H4 (cell line): Measurements from ENCODE around the gene NR4A3. TPM values are rescaled to one million over a fixed set of nuclear protein-coding genes. Genes with fewer than 3 reads are reported as not detected.
"Not testable (repeated sequence)": the region's sequence is repeated elsewhere in the genome, so short reads cannot be mapped to it uniquely, and the experiment has no call there.

Experiments
- DNase-seq: peaks from one replicate; pipeline ENCODE4 v3.0.0-alpha.2; 2015; ENCODE audit warnings: low spot score
- total RNA-seq: library from RNA; depleted of rRNA; stranded (reverse); fragments of >200 nt; shearing (Covaris generic); gene quantifications from 2 replicates; pipeline ENCODE4 v1.2.3, GENCODE V29; 2014

Gene NR4A3
- total RNA-seq, 1 experiment from 2014 or later: 0.08 TPM

DNA sequence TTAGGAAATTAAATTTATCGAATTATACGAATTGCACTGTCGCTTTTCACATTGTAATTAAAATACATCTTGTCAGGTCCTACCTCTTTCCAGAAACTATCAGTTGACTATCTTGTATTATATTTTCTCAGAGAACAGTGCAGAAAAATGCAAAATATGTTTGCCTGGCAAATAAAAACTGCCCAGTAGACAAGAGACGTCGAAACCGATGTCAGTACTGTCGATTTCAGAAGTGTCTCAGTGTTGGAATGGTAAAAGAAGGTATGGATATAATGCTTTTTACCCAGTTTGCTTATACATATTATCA, 10.8 kb downstream of the NR4A3 start:
- DNase-seq: no peak

DNA sequence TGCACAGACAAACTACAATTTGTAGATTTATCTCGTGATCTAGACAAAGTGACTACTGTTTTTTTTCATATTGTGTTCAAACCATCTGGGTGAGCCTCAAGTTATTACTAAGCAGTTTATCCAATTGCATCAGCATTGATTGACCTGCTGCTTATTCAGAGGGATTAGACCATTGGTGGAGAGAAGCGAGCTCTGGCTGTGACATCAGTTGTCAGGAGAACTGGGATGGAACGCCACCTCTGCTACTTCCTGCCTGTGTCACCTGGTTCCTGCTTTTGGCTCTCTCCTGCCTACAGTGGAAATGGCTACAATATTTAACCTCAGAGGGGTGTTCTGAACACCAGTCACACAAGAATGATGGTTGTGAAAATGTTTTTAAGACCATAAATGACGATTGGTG, 12.1 kb downstream of the NR4A3 start:
- DNase-seq: no peak

DNA sequence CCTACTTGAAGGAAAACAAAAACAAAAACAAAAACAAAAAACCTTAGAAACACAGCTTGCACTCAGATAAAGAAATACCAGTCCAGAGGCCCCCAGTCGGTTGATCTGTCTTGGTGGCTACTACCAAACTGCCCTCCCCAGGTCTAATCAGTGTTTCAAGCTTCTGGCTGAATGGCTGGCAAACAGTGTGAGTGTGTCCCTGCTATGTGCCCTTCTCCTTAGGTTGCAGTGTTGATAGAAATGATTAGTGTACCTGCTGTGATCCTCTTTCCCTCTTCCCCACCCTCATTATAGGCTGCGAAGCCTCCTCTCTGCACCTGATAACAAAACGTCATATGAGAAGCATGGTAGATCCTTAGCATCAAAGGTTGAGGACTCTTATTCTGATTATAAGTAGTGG, 12.8 kb downstream of the NR4A3 start:
- no peak for DNase-seq

DNA sequence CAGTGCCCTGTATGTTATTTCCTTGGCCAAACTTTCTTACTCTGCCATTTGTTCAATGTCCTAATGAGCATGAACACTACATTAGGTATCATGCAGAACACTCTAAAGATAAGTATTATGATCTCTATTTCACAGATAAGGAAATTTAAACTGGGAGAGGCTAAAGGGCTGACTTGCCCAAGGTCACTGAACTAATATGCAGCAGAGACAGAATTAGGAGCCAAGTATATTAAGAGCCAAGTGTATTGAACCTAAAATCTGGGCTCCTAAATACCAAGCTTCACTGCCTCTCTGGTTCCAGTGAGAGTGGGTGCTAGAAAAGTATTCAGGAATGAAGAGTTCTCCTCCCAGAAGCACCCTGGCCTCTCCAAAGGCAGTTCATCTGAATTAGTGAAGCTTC, 13.5 kb downstream of the NR4A3 start:
- no peak for DNase-seq

DNA sequence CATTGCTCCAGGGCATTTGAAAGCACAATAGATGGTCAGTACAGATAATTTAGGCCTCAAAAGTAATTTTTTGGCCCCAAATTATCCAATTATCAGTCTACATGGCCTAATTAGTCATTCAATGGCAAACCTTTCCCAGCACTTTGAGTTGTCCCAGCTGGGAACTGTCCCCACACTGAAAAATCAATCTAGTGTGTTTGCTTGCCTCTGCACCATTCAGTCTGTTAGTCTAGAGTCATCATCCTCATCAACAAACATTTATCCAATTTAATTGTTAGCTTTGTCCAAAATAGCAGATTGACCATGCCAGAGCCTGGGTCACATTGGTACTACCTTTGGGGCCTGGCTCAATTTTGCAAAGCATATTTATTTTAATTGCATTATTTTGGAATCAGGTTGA, 13.9 kb downstream of the NR4A3 start:
- no peak for DNase-seq

DNA sequence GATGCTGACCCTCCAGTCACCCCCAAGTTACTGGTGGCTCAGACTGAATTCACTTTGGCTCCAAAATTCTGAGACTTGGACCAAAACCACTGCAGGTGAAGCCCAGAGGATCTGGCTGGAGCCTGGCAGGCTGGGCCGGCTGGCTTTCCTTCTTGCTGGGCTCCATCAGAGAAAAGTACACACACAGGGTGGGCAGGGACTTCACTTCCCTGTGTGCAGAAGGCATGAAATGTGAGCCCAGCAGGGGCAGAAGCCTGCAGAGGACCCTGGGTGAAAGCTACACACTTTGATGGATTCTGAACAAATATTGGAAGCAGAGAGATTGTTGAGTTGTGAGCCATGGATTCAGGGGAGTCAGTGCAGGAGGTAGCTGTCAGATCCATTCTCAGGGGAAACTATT, 18.4 kb downstream of the NR4A3 start:
- DNase-seq: no peak

DNA sequence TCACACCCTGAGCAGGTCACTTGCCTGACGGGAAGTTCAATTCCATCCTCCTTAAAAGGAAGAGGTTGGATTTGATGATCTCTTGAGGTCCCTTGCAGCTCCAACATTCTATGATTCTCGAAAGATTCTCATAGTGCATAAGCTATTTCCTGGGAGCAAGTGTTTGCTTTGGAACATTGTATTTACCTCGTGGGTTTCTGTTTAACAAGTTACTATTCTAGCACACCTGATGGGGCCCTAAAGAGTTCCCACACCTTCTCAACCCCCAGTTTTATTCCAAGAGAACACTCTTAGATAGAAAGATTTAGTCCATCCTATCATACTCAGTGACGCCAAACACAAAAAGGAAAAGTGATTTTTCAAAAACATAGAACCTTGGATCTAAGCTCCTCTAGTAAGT, 23.4 kb downstream of the NR4A3 start:
- no peak for DNase-seq

DNA sequence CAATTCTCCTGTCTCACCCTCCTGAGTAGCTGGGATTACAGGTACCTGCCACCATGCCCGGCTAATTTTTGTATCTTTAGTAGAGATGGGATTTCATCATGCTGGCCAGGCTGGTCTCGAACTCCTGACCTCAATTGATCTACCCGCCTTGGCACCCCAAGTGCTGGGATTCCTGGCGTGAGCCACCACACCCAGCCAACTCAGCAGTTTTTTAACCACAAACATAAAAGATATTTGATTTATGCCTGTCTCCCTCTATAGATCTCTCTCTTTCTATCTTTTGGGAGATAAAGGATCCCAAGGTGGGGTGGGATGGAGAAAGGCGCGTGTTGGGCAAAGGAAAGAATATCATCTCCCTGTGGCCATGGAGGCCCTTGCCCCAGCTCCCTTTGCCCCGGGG, 26.8 kb downstream of the NR4A3 start:
- DNase-seq: no peak

DNA sequence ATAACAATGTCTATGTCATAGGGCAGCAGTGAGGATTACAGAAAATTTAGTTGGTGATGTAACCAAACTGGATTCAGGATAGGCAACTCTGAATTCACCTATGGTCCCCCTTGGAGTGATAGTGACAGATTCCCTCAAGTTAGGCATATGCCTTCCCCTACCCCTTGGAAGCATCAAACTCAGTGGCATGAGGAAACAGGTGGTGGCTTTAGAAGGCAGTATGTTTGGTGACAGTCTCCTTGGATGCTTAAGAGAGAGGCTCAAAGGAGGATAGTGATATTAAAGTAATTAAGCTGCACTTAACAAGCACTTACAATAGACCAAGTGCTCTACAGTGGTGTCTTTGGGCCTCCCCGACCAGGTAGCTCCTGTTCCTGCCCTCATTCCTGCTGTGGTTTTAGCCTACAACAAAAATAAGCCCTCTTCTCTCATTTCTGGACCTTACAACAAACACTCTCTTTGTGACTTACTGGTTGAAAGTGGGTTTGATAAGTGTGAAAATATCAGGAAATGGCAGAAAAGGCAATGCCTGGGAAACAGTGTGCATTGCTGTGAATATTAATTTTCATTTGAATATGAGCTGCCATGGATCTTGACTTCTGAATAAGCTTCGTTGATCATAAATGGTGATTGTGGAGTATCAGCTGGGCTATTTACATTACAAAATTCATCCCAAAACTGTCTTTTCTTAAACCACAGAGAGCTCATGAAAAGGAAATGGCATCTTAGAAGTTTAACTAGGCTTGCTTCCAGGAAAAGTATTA, 29.2 kb downstream of the NR4A3 start:
- no peak for DNase-seq

DNA sequence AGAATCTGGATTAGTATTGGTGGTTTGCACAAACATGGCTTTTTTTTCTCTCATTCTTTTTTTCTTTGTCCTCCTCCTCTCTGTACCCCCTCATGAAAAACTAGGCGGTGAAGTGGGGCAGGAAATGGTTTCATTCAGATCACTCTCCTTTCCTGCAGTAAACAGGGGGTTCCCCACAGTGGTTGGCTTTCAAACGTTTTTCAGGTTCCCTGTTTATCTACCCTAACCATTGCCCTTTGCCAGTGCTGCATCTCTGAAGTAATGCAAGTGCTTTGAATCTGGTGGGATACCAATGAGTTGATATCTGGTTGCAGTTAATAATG, 29.8 kb downstream of the NR4A3 start:
- DNase-seq: no peak

DNA sequence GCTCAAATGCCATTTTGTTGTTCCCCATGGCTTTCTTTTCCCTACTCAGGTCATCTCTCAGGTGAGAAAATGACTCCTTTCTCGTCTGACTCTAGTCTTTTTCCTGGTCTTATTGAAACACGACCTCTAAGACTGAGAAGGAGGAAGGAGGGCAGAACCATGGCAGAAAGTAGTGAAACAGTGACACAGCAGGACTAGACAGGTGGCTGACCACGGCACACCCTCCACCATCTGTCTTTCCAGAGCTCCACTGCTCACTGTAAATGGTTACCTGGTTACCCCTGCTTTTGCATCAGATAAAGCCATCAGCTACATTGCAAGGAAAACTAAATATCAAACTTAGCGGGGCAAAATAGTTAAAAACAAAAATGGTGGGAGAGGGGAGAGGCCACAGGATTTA, 30.9 kb downstream of the NR4A3 start:
- no peak for DNase-seq

DNA sequence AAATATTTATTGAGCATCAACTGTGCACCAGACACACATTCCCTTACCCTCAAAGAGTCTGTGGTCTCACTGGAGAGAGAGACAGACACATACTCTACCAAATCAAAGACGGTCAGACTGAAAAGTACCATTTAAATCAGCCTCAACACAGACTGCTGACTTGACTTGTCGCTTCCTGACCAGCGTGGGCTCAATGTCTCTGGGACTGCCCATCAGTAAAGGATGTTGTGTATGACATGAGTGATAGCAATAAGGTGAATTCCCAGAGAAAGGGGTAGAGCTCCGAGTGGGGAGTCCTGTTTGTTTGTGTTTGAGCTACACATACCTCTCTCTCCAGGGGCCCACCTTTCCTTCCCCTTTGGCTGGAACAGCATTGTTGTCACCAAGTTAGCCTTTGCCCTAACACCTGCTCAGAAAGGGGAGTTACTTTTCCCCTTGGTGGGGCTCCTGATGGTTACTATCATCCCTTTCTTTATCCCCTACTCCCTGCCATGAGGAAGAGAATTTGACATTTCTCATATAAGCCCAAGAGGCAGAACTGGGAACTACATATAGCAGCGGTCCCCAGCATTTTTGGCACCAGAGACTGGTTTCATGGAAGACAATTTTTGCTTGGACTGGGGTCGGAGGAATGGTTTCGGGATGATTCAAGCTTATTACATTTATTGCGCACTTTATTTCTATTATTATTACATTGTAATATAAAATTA, 33.9 kb downstream of the NR4A3 start:
- no peak for DNase-seq

DNA sequence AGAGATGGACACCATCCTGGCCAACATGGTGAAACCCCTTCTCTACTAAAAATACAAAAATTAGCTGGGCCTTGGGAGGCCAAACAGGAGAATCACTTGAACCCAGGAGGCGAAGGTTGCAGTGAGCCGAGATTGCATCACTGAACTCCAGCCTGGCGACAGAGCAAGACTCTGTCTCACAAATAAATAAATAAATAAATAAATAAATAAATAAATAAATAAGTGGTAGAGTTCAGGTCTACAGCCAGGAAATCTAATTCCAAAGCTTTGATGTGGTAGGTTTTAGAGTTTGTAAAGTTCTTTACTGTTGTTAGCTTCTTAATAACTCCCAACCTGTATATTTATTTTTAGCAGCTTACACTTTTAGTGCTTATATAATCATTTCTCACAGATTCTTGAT, 35.9 kb downstream of the NR4A3 start:
- not testable (repeated sequence) for DNase-seq

DNA sequence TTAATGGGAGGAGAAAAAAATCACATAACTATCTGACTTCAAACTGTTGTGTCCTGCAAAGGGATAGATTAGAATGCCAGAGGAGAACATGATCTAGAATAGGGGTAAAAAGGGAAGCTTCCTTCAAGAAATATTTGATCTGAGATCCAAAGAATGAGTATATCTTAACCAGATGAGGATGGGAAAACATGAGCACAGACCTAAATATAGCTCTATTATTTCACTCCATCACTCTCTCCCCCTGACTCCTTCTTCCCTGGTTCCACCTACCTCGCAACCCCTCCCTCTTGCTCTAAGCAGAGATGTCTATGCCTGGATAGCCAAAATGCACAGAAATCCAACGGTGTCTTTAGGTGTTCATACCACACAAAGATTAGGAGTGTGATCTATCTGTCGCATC, 36.4 kb downstream of the NR4A3 start:
- no peak for DNase-seq

DNA sequence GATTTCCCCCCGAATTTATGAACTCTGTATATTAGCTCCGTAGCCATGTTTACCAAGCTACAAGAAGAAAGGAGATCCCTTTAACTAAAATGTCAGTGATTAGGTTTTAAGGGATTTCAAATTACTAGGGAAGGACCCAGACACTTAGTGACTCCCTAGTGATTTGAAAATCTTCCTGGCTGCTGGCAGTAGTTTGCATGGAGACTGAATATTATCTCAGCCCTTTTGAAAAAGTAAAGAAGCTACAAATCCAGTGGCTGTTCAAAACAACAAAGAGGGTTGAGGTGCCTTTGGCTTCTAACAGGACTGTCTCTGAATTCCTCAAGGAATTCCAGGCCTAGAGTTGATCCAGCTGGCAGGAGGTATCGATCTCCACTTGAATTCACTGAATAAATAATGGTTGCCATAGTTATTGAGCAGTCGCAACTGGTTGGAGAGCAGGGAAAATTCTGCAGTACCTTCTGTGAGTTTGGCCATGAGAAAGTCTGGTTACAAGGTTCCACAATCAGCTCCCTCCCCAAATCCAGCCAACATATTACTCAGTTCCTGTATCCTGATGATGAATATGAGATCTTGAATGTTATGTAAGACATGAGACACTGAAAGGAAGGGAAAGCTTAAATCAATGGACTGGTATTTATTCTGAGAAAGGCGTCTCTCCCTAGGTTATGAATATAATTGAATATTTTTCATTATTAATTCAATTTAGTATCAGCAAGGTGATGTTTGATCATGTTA, 37.7 kb downstream of the NR4A3 start:
- no peak for DNase-seq

DNA sequence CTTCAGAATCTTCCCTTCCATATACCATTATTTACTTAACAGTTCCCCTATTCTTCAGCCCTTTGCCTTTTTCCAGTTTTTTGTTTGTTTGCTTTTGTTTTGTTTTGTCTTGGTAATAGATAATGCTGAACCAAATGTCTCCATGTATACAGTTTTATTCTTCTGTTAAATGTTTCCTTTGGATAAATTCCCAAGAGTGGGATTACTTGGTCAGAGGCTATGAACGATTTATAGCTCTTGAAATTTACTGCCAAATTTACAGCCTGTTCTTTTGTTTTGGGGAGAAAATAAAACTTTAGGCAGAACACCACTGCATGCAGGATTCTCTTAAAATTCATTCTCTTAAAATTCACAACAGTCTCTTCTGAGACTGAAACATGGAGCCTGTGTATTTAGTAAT, 38.6 kb downstream of the NR4A3 start:
- no peak for DNase-seq

DNA sequence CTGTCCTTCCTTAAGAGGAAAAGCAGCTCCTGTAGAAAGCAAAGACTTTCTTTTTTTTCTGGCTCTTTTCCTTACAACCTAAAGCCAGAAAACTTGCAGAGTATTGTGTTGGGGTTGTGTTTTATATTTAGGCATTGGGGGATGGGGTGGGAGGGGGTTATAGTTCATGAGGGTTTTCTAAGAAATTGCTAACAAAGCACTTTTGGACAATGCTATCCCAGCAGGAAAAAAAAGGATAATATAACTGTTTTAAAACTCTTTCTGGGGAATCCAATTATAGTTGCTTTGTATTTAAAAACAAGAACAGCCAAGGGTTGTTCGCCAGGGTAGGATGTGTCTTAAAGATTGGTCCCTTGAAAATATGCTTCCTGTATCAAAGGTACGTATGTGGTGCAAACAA, 42.3 kb downstream of the NR4A3 start:
- DNase-seq: no peak

DNA sequence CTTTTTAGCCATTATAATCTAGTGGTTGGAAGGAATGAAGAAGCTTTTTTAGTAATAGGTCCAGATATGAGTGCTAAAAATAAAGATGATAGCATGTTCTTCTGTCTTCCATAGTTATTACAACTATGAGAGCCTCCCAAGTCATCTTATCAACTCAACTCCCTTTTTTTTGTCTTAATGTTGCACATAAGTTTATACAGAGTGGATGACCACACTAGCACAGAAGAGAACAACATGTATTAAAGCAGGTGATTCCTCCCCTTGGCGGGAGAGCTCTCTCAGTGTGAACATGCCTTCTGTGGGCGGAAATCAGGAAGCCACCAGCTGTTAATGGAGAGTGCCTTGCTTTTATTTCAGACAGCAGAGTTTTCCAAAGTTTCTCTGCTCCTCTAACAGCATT, 44.7 kb downstream of the NR4A3 start:
- DNase-seq: no peak

DNA sequence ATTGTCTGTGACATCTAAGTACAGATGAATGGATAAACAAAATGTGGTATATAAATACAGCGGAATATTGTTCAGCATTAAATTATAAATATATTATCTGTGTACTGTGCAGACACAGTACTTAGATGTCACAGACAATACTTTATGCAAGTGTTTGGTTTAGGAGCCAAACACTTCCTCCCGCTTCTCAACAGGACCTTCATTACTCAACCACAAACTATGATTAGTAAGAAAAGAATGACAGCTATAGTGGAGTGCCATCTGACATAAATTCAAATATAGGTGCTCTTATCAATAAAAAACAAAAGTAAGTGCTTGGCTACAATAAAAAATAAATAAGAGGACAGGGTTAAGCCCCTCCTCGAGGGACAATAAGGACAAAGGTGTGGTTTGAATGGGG, 45.9 kb downstream of the NR4A3 start:
- DNase-seq: no peak

DNA sequence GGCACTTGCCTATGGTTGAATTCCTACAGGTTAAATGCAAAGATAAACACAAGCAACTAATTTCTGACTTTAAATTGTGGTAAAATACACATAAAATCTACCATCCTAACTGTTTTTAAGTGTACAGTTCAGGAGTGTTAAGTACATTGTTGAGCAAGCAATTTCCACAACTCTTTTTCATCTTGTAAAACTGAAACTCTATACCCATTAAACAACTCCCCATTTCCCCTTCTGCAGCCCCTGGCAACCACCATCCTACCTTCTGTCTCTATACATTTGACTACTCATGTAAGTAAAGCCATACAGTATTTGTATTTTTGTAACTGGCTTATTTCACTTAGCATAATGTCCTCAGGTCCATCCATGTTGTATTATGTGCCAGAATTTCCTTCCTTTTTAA, 46.3 kb downstream of the NR4A3 start:
- DNase-seq: no peak

DNA sequence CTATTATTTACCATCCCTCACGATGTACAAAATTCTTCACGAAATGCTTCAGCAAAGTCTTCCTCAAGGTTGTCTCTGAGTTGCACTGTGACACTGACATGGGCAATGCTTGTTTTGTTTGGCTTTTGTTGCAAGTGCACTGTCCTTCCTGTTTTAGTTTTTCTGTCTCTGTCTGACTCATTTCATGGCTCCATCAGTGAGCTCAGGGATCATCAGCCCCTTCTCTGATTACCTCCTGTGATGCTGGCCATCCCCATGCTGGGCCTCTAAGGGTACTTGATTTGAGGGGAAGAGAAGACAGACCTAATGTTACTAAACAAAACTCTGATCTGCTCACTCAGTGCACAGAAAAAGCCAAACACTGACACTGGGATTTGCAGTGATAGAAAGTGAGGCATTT, 47.2 kb downstream of the NR4A3 start:
- DNase-seq: no peak

DNA sequence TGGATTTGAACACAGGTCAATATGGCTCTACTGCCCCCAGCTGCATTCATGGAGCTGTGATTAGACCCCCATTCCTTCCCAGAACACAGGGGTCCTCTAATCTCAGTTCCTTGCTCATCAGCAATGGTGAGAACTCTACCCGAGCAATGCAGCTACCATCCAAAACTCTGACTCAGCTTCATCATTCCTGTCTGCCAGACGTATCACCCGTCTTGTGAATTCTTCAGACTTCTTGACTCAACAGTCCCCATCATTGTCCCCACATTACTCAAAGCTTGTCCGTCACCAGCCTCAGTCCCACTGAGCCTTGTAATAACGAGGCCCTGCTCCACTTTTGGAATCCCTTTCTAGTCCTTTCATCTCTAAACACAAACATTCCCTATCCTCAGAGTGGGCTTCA, 48.4 kb downstream of the NR4A3 start:
- no peak for DNase-seq

DNA sequence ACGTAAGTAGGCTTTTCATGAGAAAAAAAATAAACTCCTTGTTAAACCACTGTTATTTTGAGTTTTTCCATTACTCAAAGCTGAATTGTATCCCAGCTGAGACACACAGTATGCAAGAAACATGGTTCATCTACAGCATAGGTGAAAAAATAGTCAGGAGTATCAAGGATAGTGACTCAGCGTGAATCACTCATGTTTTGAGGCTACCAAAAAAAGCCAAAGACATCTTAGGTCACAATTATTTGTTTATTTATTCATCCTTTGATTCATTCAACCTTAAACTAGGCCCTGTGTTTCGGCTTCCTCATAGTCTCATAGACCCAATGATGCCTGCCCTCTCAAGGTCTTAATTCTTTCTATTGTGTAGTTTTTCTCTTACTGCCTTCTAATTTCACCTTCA, 51.8 kb downstream of the NR4A3 start:
- DNase-seq: peak; percentile 48
